Bronchial epithelial cell (primary cell): ENCODE results near the gene HDDC3. TPM values are rescaled to one million over a fixed set of nuclear protein-coding genes. Genes with fewer than 3 reads are reported as not detected.
A peak's percentile ranks its signal among the peaks of the same experiment; 100 is the strongest.

Experiments
- DNase-seq: peaks from one replicate; pipeline ENCODE4 v3.0.0-alpha.2; 2010; ENCODE audit warnings: low read depth
- FAIRE-seq: peaks from 2 replicates; lab custom pipeline; 2011; peaks lifted over from hg19 to GRCh38; lab: Jason Lieb, UNC
- H3K27me3 ChIP-seq: 2 replicates; pipeline ENCODE4 v1.5.1; 2011; ENCODE audit warnings: low read length; ENCODE audit not compliant: control insufficient read depth, insufficient read depth
- H3K36me3 ChIP-seq: 2 replicates; pipeline ENCODE4 v1.5.1; 2011; ENCODE audit warnings: low read length; ENCODE audit not compliant: control insufficient read depth, insufficient read depth
- H3K4me3 ChIP-seq: 2 replicates; pipeline ENCODE4 v1.5.1; 2011; ENCODE audit warnings: mild to moderate bottlenecking, low read depth, low read length, control low read depth
- total RNA-seq: library from RNA; depleted of rRNA; stranded (reverse); fragments of >200 nt; gene quantifications from 2 replicates; pipeline ENCODE4 v1.2.1, GENCODE V29; 2014
- TF ChIP-seq, protein P1 (sequence below): IDR thresholded peaks from 2 replicates; pipeline ENCODE4 v1.5.1; 2011; ENCODE audit warnings: mild to moderate bottlenecking, moderate library complexity, low read length, control low read depth, inconsistent platforms; ENCODE audit not compliant: insufficient read depth, severe bottlenecking

HDDC3 gene
- total RNA-seq, 1 donor from 2014 or later = 37.6 TPM

DNA sequence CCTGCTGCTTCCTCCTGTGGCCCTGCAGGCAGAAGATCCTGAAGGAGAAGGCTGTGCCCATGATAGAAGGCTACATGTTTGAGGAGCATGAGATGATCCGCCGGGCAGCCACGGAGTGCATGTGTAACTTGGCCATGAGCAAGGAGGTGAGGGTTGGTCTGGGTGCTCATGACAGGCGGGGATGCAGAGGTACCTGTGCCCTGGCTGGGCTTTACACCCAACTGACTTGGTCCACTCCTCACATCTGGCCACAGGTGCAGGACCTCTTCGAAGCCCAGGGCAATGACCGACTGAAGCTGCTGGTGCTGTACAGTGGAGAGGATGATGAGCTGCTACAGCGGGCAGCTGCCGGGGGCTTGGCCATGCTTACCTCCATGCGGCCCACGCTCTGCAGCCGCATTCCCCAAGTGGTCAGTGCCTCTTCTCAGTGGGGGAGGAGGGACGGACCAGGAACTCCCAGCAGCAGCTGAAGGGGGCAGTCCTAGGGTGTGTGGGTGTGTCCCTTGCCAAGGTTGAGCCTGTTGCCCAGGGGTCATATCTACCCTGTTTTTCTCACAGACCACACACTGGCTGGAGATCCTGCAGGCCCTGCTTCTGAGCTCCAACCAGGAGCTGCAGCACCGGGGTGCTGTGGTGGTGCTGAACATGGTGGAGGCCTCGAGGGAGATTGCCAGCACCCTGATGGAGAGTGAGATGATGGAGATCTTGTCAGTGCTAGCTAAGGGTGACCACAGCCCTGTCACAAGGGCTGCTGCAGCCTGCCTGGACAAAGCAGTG, 20.7 kb upstream of the HDDC3 start:
- no peak overlapping the region for H3K4me3 ChIP-seq
- FAIRE-seq (no peak), DNase-seq (no peak)
- H3K27me3 ChIP-seq = no peaks in the 10 kb centered on the region
- TF ChIP-seq, protein P1, sequence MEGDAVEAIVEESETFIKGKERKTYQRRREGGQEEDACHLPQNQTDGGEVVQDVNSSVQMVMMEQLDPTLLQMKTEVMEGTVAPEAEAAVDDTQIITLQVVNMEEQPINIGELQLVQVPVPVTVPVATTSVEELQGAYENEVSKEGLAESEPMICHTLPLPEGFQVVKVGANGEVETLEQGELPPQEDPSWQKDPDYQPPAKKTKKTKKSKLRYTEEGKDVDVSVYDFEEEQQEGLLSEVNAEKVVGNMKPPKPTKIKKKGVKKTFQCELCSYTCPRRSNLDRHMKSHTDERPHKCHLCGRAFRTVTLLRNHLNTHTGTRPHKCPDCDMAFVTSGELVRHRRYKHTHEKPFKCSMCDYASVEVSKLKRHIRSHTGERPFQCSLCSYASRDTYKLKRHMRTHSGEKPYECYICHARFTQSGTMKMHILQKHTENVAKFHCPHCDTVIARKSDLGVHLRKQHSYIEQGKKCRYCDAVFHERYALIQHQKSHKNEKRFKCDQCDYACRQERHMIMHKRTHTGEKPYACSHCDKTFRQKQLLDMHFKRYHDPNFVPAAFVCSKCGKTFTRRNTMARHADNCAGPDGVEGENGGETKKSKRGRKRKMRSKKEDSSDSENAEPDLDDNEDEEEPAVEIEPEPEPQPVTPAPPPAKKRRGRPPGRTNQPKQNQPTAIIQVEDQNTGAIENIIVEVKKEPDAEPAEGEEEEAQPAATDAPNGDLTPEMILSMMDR = no peak
- peaks cover 21% of the 10 kb centered on the region for H3K36me3 ChIP-seq

DNA sequence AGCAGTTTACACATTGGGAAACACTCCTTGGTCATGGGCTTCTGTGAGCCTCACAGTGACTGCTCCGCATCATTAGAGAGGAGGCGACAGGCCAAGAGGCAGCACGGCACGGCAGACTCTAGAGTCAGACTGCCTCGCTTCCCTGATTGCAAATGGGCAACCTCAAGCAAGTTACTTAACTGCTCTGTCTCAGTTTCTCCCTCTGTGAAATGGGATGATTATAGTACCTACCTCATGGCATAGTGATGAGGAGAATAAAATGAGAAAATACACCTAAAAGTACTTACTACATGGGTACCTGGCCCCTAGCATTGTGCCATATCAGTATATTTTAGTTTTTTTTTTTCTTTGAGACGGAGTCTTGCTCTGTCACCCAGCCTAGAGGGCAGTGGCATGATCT, 18.3 kb upstream of the HDDC3 start:
- FAIRE-seq = no peak
- TF ChIP-seq, protein P1 = no peak
- Histone ChIP-seq H3K36me3 (peaks cover 29% of the 10 kb centered on the region), H3K4me3 (no peak overlapping the region), H3K27me3 (no peaks in the 10 kb centered on the region)
- no peak for DNase-seq

DNA sequence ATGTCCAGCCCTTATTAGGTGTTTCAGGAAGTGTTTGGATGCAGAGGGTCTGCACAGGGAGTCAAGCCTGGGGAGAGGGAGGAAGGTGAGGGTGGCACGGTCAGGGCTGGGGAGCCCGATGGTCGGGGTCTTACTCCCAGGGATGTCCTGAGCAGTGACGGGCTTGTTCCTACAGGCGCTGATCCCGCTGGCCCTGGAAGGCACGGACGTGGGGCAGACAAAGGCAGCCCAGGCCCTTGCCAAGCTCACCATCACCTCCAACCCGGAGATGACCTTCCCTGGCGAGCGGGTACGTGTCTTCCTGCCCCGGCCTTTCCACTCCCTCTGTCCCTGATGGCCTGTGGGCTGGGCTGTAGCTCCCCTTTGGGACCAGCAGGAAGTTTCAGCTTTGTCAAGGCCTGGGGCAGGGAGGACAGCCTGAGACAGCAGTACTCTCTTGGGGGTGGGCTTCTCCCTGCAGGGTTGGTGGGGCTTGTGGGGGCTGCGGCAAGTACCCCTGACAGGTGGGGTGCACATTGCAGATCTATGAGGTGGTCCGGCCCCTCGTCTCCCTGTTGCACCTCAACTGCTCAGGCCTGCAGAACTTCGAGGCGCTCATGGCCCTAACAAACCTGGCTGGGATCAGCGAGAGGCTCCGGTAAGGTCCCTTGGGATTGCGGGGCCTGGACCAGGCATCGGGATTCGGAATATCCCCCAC, 17.8 kb upstream of the HDDC3 start:
- H3K4me3 ChIP-seq = no peak overlapping the region
- TF ChIP-seq, protein P1 = no peak
- no peak for DNase-seq
- H3K36me3 ChIP-seq = peaks cover 30% of the 10 kb centered on the region
- no peaks in the 10 kb centered on the region for H3K27me3 ChIP-seq
- FAIRE-seq = peak; percentile 60

DNA sequence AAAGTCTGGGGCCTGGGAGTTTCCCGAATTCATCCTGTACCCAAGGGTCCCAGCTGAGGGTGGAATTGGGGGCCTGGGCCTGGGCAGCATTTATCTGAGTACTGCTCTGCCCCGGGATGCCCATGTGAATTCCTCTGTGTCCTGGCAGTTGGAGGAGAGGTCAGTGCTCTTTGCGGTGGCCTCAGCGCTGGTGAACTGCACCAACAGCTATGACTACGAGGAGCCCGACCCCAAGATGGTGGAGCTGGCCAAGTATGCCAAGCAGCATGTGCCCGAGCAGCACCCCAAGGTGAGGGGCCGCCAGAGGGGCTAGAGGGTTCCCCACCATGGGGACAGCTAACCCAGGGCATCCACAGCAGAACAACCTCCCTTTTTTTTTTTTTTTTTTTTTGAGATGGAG, 16.2 kb upstream of the HDDC3 start:
- TF ChIP-seq, protein P1 = no peak
- Histone ChIP-seq H3K36me3 (peaks cover 38% of the 10 kb centered on the region), H3K4me3 (no peak overlapping the region), H3K27me3 (no peaks in the 10 kb centered on the region)
- FAIRE-seq = no peak
- no peak for DNase-seq

DNA sequence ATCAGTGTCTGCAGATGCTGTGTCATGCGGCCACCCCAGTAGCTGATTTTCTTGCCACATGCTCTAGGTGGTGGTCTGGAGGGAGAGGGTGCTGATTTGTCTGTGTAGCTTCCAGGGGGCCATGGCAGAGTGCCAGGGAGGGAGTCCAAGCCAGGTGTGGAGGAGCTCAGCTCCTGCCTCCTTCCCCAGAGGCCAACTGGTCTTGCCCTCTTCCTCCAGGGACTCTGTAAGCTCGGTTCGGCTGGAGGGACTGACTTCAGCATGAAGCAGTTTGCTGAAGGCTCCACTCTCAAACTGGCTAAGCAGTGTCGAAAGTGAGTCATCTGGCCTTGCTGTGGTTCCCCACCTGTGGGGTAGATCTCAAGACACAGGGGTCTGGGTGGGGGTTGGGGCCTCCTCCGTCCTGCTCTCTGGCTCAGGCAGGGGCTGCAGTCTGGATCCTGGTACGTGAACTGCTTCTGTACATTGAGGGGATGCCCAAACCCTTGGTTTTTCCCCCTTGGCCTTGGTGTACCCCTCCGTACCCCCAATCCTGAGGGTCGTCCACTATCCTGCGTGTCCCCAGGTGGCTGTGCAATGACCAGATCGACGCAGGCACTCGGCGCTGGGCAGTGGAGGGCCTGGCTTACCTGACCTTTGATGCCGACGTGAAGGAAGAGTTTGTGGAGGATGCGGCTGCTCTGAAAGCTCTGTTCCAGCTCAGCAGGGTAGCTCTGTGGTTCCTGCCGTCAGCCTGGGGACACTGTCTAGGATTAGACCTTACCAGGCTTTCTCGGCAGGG, 15.4 kb upstream of the HDDC3 start:
- no peak for DNase-seq
- no peak for FAIRE-seq
- peaks cover 37% of the 10 kb centered on the region for H3K36me3 ChIP-seq
- no peak overlapping the region for H3K4me3 ChIP-seq
- TF ChIP-seq, protein P1 = no peak
- H3K27me3 ChIP-seq = no peaks in the 10 kb centered on the region
